ENCODE measurements around the gene ZAR1L.

Gene ZAR1L

DNA sequence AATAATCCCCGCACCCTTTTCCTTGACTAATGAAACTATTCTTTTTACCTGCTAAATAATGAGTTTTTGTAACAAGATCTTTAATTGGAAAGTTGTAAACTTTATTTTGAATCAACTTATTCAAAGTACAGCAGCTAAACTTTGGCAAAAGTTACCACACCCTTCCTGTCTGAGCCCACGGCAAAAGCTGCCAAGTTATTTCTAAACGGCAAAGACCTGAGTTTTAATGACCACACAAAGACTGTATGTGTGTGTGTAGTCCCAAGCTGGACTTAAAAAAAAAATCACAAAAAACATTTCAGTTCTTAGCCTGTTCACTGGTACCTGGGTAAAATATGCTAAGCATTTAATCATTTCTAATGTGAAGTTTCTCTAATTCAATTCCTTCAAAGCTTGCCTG is 60.7 kb downstream of the ZAR1L start:
- TF ChIP-seq, protein P1, sequence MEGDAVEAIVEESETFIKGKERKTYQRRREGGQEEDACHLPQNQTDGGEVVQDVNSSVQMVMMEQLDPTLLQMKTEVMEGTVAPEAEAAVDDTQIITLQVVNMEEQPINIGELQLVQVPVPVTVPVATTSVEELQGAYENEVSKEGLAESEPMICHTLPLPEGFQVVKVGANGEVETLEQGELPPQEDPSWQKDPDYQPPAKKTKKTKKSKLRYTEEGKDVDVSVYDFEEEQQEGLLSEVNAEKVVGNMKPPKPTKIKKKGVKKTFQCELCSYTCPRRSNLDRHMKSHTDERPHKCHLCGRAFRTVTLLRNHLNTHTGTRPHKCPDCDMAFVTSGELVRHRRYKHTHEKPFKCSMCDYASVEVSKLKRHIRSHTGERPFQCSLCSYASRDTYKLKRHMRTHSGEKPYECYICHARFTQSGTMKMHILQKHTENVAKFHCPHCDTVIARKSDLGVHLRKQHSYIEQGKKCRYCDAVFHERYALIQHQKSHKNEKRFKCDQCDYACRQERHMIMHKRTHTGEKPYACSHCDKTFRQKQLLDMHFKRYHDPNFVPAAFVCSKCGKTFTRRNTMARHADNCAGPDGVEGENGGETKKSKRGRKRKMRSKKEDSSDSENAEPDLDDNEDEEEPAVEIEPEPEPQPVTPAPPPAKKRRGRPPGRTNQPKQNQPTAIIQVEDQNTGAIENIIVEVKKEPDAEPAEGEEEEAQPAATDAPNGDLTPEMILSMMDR (conservative IDR thresholded peaks at IDR 0.05), result no peak
- no peak for TF ChIP-seq ZFX (IDR thresholded peaks at IDR 0.05)
- peak overlapping the region; percentile 67; the same call in 1 of the 2 replicates for H3K27ac ChIP-seq

DNA sequence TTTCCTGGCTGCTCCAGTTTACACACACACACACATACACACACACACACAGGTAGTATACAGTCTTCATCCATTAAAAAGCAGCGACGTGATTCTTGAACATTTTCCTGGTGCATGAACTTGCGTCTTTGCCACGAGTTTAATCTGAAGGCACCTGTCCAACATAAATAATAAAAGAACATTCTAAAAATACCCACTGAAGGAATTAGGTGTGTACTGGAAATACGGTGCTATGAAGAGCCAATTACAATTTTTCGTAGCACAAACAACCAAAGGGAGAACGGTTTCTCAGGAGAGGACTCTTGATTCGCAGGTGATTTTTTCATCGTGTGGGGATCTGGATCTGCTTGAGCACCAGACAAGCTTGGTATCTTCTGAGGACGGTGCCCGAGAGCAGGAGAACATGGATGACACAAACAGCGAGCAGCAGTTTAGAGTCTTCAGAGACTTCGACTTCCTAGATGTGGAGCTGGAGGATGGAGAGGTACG is 61.2 kb downstream of the ZAR1L start:
- no peak for TF ChIP-seq ZFX (IDR thresholded peaks at IDR 0.05)
- TF ChIP-seq, protein P1 (conservative IDR thresholded peaks at IDR 0.05), result no peak
- H3K27ac ChIP-seq, result peak overlapping the region; percentile 67; the same call in 1 of the 2 replicates

All from C4-2B (cell line).